CD4-positive, alpha-beta T cell treated with Interleukin-10 for 1 hour (primary cell): ENCODE measurements around the gene SH2D1B.
A peak's percentile ranks its signal among the peaks of the same experiment; 100 is the strongest.

Experiments used
- DNase-seq: peaks from one replicate; pipeline ENCODE4 v3.0.0-alpha.2; 2020

The SH2D1B gene

DNA sequence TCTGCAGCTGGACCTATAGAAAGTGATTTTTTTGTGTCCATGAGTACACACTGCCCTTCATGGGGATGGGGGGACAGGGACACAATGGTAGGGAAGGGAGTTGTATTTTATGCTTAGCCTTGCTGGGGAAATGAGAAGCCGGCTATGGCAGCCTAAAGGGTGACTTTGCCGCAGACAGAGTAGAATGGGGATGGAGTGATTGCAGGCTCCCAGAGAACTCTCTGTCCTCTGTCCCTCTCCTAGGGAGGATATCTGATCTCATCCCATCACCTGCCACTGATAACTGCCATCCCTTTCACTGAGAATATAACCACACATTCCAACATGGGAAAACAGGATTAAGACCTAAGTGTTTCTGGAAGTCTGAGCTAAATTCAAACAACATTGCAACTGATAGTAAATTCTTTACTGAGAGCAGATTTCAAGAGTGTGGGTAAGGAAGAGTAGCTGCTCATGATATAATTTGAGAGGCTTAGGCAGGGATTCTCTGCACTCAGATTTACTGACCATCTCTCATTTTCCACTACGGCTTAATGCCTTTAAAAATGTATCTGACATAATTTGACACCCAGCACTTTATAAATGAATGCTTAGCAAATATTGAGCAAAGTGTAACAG is 13.9 kb downstream of the SH2D1B start:
- no peak for DNase-seq

DNA sequence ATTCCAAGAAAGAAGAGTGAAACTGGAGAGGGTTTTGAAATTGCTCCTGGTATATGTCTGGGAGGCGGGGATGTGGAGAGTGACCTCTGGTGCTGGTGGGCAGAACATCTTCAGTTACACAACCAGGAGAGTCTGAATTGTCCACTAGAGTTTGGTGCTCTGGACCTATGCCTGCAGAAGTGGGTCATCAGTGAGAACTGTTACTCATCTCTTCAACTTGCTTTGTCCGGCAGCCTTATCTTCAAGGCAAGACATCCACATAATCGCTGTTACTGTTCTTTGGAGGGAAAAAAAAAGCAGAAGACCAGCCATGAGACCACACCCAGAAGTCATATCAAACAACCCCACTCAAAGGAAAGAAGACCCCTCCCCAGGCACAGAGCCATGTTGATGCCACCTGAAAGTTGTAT is 14.9 kb downstream of the SH2D1B start:
- DNase-seq = no peak

GRCh38 chr1:162396201-162396906 is 15.6 kb downstream of the SH2D1B start:
- DNase-seq = no peak

- peak; percentile 36 for DNase-seq
Measured at GRCh38 chr1:162391790-162392563, 20.0 kb downstream of the SH2D1B start.

- DNase-seq = no peak
Measured at GRCh38 chr1:162390396-162391185, 21.3 kb downstream of the SH2D1B start.

- DNase-seq = no peak
Measured at GRCh38 chr1:162389971-162390370, 22.0 kb downstream of the SH2D1B start.

DNA sequence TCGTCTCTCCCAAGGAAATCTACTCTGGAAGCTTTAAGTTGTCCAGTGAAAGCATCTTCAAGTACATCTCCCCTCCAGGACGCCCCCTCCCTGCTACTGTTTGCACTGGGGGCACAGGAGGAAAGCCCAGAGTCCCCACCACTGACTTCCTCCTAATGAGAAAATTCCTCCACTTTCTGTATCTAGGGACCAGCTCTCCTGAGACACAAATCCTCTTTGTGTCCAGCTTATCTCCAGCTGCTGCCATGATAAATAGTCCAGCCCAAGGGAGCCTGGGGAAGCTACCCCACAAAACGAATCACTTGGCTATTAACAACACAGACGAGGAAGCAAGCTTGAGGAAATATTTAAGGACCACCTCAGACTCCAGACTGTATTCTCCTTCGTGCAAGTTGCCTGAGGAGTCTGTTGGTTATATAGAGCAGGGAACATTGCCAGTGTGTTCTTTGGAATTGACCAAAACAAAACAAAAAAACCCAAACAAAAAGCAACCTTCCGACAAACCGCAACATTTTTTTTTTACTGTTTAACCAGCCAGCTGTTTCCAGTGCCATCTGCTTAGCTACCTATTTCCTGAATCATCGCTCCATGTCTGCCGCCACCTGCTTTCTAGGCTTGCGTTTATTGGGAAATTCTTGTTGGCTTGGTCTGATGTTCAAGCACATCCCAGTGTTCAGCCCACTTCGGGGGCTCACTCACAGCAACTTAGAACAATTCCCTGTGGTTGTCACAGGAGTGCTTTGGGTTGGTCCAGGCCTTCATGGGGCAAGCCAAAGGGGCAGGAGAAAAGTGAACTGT is 22.7 kb downstream of the SH2D1B start:
- no peak for DNase-seq

- DNase-seq = no peak
Measured at GRCh38 chr1:162388615-162389014, 23.3 kb downstream of the SH2D1B start.

DNA sequence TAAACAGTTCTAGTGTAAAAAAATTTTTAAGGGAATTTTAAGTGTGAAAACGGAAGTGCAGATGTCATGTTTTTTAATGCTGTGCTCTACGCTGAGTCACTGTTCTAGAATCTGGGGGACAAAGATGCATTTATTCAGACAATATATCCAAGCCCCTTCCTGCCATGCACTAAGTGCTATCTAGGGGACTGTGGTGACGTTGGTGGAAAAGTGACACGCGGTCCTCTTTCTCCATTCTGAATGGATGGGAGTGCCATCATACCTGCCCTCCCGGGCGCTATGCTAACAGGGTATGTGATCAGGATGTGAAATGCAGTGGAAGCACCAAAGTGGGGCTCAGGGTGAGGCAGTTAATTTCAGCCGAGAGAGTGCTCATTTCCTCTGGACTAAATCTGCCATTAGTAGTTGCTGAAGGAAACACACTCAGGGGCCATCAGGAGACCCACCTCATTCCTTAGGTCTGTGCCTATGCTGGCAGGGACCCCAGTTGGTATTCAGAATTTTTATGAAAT is 23.8 kb downstream of the SH2D1B start:
- no peak for DNase-seq

DNA sequence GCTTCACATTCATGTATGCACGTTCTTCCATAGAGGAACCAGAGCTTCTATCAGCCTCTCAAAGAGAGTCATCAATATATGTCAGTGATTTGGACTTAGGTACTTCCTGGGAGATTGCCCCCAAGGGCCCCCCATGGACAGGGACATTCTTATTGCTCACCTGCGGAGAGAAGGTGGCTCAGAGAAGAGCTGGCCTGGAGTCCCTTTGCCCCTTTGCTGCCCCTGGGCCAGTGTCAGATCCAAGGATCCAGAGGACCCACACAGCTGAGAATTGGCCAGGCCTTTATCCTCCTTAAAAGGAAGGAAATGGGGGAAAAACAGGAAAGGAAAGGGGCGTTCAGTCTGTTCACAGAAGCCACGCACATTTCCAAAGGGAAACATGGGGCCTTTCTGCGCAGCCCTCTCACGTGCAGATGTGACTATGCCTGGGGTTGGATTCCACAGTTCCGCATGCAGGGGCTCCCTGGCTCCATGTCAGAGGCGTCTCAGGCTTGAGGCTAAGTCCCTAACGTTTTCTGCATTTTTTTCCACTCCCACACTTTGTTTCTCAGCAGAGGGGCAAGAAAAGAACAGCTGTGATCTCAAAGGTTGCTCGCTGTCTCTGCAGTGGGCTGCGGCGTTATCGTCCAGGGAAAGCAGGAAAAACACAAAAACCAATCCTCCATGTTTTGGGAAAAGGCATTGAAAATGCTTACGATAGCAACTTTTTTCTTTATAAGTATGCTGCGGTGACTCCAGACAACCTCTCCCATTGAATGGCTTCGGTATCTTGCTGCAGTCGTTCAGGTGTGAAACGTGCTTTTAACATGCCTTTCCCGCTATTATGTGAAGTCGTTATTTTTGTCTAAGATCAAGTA is 24.5 kb downstream of the SH2D1B start:
- no peak for DNase-seq

DNA sequence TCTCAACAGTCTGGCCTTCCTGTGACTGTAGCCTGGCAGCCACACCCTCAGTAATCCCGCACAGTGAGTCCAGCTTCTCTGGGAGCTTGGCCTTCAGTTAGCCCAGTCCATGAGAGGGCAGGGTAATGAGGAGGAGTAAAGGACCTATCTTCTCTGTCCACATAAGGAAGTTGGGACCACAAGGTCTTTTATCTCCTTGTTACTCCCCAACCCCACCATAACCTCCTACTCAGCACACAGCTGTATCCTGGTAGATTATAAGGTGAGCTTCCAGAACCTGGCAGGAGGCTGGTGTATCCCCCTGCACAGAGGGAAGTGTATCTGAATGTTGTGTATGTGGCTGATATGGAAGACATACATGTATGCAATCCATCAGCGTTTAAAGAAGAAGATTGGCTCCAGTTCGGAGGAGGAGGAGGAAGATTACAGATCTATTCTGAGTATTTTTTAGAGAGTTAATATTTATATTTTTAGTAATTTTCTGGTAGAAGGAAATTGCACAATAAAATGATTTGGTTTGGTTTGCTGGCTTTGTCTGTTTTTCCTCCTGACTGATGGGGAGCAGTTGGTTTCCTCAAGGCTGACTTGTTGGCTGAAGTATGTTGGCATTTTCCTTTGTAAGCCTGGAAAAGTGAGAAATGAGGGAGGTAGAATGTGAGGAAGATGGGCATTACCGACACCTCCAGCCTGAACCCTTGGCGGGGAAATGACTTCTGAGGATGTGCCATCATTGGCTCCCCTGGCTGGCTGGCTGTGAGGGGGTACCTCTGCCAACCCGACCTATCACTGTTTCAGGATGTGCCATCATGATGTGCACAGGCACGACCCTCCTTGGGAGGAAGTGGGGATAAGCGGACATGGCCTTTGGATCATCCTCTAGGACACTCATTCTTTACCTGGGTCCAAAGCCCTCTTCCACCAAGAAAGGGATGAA is 25.4 kb downstream of the SH2D1B start:
- DNase-seq = no peak

DNA sequence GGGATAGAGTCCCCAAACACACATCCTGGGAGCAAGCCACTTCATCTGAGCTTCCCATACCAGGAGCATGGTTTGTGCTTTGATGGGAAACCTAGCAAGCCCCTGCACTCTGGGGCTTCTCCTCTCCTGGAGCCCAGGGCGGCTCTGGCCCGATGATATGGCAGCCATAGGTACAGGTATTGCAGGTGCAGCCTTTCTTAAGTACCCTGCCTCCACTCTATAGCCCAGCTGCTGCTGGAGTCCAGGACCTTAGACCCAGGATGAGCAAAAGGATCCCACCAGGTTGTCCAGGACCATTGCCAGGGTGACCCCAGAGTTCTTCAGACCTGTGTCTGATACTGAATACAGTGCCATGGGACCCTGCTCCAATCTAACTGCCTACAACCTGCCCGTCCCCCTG is 26.2 kb downstream of the SH2D1B start:
- no peak for DNase-seq

DNA sequence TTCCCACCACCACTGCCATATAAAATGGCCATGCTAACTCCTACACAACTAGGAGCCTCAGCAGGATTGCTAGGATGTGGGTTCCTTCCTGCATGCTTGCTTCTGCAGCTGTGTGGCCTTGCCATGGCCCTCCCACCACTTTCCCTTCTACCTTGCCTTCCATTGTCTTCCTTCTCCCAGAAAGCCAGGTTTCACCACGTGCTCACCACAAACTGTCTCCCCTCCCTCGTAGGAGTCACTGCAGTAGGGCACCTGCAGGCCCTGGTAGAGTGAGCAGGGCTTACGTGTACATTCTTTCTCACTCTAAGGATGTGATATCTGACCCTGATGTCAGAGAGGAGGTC is 26.7 kb downstream of the SH2D1B start:
- DNase-seq = no peak

- no peak for DNase-seq
Measured at GRCh38 chr1:162384601-162385279, 27.2 kb downstream of the SH2D1B start.

DNA sequence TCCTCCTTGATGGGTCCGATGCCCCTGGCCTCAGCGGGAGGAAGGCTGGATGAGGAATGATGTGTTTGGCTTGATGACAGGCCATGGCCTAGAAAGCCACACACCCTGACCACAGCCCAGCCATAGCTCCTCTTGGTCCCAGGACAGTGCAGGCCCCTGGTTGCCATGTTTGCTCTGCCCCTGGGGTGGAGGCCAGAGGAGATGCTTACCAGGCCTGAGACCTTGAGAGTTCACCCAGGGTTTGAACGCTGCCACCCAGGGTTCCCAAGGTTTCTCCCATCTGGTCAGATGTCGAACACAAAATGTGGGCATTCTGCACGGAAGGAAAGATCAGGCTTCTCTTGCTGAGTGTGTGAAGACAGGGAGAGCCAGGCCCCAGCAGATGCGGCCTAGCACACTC is 27.8 kb downstream of the SH2D1B start:
- no peak for DNase-seq

DNA sequence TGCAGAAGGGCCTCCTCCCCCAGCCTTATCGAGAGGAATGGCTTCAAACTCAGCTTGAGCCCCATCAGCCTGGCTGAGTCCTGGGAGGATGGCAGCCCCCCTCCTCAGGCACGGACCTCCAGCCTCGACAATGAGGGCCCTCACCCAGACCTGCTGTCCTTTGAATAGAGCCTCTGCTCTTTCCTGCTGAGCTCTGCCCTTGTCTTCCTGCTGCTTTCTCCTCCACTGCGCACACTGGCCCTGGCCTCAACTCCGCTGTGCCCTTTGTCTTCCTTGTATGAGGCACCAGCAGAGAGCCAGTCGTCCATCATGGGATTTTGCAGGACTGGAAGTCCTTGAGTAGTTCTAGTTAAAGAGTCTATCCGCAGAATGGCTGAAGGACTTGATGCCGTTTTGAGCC is 28.4 kb downstream of the SH2D1B start:
- no peak for DNase-seq

DNA sequence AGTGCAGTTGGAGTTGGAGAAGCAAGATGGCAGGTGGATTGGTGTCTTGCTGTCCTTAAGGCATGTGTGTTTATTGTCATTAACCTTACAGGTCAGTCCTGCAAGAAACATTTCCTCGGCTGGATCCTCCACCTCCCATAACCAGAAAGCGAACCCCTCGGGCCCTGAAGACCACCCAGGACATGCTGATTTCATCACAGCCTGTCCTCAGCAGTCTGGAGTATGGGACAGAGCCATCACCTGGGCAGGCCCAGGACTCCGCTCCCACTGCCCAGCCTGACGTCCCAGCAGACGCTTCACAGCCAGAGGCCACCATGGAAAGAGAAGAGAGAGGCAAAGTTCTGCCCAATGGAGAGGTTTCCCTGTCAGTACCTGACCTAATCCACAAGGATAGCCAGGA is 28.8 kb downstream of the SH2D1B start:
- no peak for DNase-seq

- DNase-seq = no peak
Measured at GRCh38 chr1:162381941-162382750, 29.8 kb downstream of the SH2D1B start.

- no peak for DNase-seq
Measured at GRCh38 chr1:162381383-162381782, 30.6 kb downstream of the SH2D1B start, which contains the start of gene C1orf226. Gene C1orf226 (plus strand): TSS chr1:162381728. CDS start chr1:162381902, 174 bp downstream.
